PFSK-1 (cell line): ENCODE data around the gene IFI27.

ENCODE experiments used
- POLR2AphosphoS5 ChIP-seq: IDR thresholded peaks from 2 replicates; pipeline ENCODE4 v1.6.1; 2012; ENCODE audit warnings: low read depth, mild to moderate bottlenecking, control low read depth, low read length, moderate library complexity
- TAF1 ChIP-seq: IDR thresholded peaks from 2 replicates; pipeline ENCODE4 v1.6.1; 2012; ENCODE audit warnings: low read length, control low read depth, borderline replicate concordance; ENCODE audit not compliant: insufficient read depth

DNA sequence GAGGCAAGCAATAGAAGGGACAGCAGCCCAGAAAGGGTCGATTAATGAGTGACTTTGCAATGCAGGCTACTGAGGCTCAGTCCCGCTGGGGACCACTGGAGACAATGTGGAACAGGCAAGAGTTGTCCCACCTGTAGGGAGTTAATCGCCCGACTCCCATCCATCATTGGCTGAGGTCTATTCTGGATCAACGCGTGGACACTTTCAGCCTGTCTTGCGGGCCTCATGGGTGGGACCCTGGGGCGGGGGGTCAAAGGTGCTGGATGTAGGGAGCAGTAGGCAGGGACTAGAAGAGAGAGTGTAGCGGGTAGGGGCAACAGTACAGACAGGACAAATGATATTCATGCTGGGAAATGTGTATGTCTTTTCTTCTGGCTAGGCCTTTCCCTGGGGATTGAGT lies 12.8 kb downstream of the IFI27 start:
- TF ChIP-seq POLR2AphosphoS5 (no peak), TAF1 (no peak)
